Stimulated activated naive CD4-positive, alpha-beta T cell treated with Interleukin-2 at 50 U/mL for 16 hours (primary cell): ENCODE measurements around the gene LHX4.

Source experiments
- DNase-seq: peaks from one replicate; lab custom pipeline; 2025; lab: John Stamatoyannopoulos, UW

The LHX4 gene

GRCh38 chr1:180257486-180257885 lies 27.4 kb downstream of the LHX4 start:
- no peak for DNase-seq

GRCh38 chr1:180258290-180258689 lies 28.2 kb downstream of the LHX4 start:
- no peak for DNase-seq

DNA sequence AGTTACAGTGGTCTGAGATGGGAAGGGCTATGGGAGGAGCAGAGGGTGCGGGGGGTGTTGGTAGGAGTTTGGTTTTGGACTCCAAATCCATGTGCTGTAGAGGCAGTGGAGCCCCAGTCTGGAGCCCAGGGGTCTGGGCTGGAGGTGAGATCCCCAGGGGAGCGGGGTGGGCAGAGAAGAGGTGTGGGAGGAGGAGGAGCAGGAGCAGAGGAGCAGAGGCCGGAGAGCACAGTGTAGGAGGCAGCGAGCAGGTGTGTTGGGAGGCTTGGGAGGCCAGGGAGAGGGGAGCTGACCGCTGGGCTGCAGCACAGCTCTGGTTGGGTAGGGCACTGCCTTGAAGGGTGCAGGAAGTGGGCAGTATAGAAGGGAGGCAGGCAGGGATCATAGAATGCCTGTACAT lies 28.9 kb downstream of the LHX4 start:
- DNase-seq = no peak

- DNase-seq = no peak
Measured at GRCh38 chr1:180259431-180260338, 29.6 kb downstream of the LHX4 start.

GRCh38 chr1:180260541-180260940 lies 30.5 kb downstream of the LHX4 start:
- DNase-seq = no peak

DNA sequence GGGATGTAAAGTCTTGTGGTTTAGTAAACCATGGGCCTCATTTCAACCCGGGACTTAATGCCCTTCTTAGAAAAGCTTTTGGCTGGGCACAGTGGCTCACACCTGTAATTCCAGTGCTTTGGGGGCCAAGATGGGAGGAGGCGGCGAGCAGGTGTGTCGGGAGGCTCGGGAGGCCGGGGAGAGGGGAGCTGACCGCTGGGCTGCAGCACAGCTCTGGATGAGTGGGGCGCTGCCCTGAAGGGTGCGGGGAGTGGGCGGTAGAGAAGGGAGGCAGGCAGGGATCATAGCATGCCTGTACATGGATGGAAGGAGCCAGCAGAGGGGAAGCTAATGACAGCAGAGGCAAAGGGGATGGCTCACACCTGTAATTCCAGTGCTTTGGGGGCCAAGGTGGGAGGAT lies 31.0 kb downstream of the LHX4 start:
- DNase-seq = no peak

- DNase-seq = no peak
Measured at GRCh38 chr1:180261524-180262155, 31.6 kb downstream of the LHX4 start.

GRCh38 chr1:180262628-180263488 lies 32.8 kb downstream of the LHX4 start:
- no peak for DNase-seq

DNA sequence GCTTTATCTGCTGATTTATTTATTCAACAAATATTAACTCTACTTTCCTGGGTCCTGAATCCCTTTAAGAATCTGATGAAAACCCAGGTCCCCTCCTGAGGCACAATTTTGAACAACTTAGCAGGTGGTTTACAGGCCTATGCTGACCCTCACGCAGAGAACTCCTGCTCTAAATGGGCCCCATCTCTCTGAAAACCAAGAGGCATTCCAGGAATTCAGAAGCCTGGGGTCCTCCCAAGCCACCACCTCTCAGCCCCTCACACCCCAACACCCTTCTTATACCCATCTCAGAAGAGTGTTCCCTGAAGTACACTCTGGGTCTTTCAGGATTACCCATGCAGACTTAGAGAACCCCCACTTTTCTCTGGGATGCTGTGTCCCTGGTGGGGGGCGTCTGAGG lies 34.5 kb downstream of the LHX4 start:
- no peak for DNase-seq

GRCh38 chr1:180265201-180265600 lies 35.1 kb downstream of the LHX4 start:
- no peak for DNase-seq

DNA sequence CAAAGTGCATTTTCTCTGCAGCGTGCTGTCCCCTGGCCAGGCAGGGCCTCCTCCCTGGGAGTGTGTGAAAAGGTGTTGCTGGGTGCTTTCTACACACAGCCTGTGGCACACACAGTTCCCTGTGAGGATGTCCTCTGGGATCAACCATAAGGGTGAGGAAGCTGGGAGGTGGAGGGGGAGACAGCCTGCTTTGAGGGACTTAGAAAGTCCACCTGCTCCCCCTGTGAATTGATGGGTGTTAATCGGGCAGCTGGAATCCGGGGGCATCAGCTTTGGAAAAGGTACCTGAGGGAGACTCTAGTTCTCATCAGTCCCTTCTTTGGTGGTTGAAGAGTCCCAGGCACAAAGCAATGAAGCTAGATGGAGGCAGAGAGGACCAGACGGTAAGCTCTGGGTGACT lies 35.8 kb downstream of the LHX4 start:
- DNase-seq = no peak

GRCh38 chr1:180266275-180267210 lies 36.5 kb downstream of the LHX4 start:
- DNase-seq = no peak

DNA sequence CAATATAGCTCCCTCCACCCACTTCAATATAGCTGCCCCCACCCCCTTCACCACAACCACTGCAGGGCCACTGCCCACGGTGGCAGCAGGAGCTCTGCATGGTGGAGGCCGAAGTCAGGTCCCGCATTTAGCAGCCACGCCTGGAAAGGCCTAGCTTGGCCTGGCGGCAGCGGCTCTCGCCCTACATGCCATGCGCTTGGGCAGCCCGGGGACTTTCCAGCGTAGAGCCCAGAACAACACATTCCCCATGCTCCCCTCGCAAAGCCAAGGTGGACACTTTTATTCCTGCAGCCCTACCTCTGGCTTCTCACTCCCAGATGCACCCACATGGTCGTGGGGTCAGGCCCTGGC lies 37.1 kb downstream of the LHX4 start:
- no peak for DNase-seq

DNA sequence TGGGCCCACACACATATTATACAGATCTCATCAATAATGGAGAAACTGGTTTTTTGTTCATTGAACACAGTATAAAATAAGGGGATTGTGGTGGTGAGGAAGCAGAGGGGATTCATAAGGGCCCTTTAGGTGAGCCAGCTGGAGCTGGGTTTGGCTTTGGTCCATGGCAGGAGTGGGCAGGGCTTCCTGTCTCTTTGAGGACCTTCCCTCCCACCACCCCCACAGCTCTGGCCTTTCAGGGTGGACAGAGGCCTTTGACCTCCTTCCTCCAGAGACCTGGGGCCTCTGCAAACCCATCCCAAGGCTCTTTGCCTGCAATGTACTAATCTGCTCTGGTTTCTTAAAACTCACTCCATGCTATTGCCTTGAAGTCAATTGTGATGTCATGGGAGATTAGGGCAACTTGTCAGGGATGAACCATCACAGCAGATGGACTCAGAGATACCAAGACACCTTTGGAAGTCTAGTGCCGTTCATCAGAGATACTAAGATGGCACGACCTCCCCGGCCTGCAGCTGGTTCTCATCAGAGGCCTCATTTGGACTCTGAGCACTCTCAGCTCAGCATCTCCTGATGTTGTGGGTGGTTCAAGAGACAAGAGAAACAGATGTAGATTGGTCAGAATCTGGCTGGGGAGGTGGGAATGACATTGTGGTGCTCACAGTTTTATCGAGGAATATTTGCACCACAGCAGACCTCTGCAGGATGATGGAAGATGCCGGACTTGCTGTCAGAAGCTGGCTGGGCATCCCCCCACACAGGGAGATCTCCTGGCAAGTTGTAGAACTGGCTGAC lies 37.9 kb downstream of the LHX4 start:
- DNase-seq = no peak

- DNase-seq = no peak
Measured at GRCh38 chr1:180268556-180269075, 38.6 kb downstream of the LHX4 start.

DNA sequence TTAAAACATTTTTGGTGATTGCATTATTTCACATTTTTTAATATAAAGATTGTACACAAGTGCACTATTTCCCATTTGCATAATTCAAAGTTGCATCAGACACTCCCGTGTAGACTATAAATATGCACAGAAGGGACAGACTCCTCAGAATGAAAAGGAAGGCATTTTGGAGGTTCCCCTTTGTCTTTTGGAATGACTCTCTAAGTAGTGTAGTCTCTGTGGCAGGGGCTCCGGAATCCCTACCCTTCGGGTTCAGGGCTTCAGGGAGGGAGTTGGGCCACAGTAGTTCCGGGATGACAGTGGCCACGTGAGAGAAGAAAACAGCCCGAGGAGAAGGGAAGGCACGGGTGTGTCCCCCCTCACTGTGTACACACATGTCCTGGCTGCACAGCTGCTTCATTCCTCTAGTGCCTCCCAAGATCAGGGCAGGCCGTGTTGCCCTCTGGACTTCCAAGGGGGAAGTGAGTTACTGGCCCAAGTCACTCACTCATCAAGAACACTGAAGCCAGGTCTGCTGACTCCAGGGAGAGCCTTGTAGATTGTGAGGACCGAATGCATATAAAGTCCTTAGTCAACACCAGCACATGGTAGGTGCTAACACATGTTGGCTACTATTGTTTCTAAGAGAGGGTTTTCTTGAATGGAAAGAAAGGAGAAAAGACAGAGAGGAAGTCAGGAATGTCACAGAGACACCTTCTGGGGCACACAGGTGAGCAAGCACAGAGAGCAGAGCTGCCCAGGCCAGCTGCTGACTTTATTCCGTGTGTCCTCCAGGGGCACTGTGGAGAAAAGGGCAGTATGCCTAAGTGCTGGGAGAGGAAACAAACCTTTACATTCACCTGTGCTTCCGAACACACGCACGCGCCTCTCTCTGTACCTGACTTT lies 39.8 kb downstream of the LHX4 start:
- no peak for DNase-seq

DNA sequence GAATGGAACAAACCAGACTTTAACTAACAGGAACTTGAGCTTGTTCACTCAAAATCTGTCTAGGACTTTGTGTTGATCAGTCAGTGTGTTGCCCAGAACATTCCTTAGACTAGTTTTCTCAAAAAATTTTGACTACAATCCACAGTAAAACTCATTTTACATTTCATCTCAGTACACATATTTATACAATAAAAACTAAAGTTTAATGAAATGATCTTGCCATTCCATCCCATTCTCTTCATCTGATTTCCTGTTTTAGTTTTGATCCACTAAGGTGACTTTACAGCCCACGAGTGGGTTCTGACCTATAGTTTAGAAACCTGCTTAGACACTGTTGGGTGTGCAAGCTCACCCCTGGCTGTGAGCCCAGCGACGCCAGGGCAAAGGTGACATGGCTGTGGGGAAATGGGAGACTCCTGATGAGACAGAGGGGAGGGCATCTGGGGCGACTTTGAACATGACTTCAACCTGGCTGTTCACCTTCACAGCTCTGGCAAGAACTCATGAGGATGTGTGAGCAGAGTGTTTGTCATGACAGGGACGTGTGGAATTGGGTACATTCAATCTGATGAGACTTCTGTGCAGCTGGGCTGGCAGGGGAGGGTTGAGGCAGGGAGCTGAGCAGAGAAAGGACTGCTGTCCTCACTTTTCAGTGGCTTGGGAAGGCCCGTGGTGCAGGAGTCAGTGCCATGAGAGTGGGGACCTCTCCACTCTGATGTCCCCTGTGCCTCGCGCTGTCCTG lies 40.6 kb downstream of the LHX4 start:
- no peak for DNase-seq
